Measurements from ENCODE around the gene OBSCN. TPM values are rescaled to one million over a fixed set of nuclear protein-coding genes. Genes with fewer than 3 reads are reported as not detected.
"Not testable (repeated sequence)": the region's sequence is repeated elsewhere in the genome, so short reads cannot be mapped to it uniquely, and the experiment has no call there.

OBSCN gene
- total and polyA plus RNA-seq, 7 donors: 0.92 to 21.0 (median 13.1) TPM

- H3K9me3 ChIP-seq: peaks cover 6 to 26% (median 17%) of the 10 kb centered on the region in 4 donors
- TF ChIP-seq POLR2A (IDR thresholded peaks at IDR 0.05): no peak
- TF ChIP-seq, protein P1, sequence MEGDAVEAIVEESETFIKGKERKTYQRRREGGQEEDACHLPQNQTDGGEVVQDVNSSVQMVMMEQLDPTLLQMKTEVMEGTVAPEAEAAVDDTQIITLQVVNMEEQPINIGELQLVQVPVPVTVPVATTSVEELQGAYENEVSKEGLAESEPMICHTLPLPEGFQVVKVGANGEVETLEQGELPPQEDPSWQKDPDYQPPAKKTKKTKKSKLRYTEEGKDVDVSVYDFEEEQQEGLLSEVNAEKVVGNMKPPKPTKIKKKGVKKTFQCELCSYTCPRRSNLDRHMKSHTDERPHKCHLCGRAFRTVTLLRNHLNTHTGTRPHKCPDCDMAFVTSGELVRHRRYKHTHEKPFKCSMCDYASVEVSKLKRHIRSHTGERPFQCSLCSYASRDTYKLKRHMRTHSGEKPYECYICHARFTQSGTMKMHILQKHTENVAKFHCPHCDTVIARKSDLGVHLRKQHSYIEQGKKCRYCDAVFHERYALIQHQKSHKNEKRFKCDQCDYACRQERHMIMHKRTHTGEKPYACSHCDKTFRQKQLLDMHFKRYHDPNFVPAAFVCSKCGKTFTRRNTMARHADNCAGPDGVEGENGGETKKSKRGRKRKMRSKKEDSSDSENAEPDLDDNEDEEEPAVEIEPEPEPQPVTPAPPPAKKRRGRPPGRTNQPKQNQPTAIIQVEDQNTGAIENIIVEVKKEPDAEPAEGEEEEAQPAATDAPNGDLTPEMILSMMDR (IDR thresholded peaks at IDR 0.05): no peak
- WGBS, 2 donors: 88% methylated on average over 13 of the region's 13 CpGs
- peaks cover 0 to 5% (median 2%) of the 10 kb centered on the region in 4 donors for H3K36me3 ChIP-seq
- H3K27me3 ChIP-seq: no peaks in the 10 kb centered on the region
- H3K27ac ChIP-seq: no peak overlapping the region
- H3K4me1 ChIP-seq: no peaks in the 10 kb centered on the region
- no peak overlapping the region for H3K4me3 ChIP-seq
- intact Hi-C loops (cut with DNase I): loop anchor here (10.0 kb wide), 1 partner anchor 84 kb away; no protein-coding TSS in a partner anchor
- DNase-seq: no peak
Observed at GRCh38 chr1:228240411-228241240, 32.8 kb downstream of the OBSCN start.

DNA sequence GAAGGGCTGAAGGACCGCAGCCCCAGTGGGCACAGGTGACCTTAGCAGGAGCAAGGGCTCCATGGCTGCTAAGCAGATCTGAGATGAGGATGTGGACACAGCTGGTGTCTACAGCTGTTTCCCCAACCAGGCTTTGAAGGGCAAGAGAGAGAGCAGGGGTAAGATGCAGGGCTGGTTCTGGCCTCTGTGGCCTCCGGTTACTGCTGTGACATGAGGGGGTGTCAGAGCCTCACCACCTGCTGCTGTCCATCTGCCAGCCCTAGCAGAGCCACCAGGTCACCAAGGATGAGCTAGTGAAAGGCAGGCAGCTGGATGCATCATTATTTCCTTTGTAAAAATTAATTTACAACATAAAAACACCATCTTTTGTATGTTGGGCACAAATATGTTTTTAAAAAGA lies 33.4 kb downstream of the OBSCN start:
- intact Hi-C loops (cut with DNase I): loop anchor here (10.0 kb wide), 1 partner anchor 84 kb away; no protein-coding TSS in a partner anchor
- TF ChIP-seq, protein P1 (IDR thresholded peaks at IDR 0.05): no peak
- no peak for TF ChIP-seq EP300 (IDR thresholded peaks at IDR 0.05)
- no peak for TF ChIP-seq POLR2A (IDR thresholded peaks at IDR 0.05)
- no peak for TF ChIP-seq POLR2AphosphoS5 (IDR thresholded peaks at IDR 0.05)
- Histone ChIP-seq H3K4me1 (no peaks in the 10 kb centered on the region), H3K36me3 (peaks cover 0 to 9% (median 2%) of the 10 kb centered on the region in 4 donors), H3K4me3 (no peak overlapping the region), H3K27me3 (no peaks in the 10 kb centered on the region), H3K9me3 (peaks cover 6 to 32% (median 19%) of the 10 kb centered on the region in 4 donors), H3K27ac (no peak overlapping the region)
- whole genome bisulfite sequencing, 2 donors: 94 to 96% methylated on average over 2 of the region's 2 CpGs
- no peak for DNase-seq

GRCh38 chr1:228242409-228242808 lies 34.6 kb downstream of the OBSCN start:
- H3K36me3 ChIP-seq: peaks cover 0 to 9% (median 2%) of the 10 kb centered on the region in 4 donors
- no peak overlapping the region for H3K27ac ChIP-seq
- no peaks in the 10 kb centered on the region for H3K27me3 ChIP-seq
- TF ChIP-seq, protein P1 (IDR thresholded peaks at IDR 0.05): no peak
- TF ChIP-seq POLR2A (IDR thresholded peaks at IDR 0.05) (no peak), POLR2AphosphoS5 (IDR thresholded peaks at IDR 0.05) (no peak), EP300 (IDR thresholded peaks at IDR 0.05) (no peak)
- H3K4me1 ChIP-seq: no peaks in the 10 kb centered on the region
- no peak for DNase-seq
- H3K9me3 ChIP-seq: peaks cover 6 to 37% (median 21%) of the 10 kb centered on the region in 4 donors
- no peak overlapping the region for H3K4me3 ChIP-seq
- intact Hi-C loops (cut with DNase I): loop anchor here (10.0 kb wide), 1 partner anchor 82 kb away; no protein-coding TSS in a partner anchor

DNA sequence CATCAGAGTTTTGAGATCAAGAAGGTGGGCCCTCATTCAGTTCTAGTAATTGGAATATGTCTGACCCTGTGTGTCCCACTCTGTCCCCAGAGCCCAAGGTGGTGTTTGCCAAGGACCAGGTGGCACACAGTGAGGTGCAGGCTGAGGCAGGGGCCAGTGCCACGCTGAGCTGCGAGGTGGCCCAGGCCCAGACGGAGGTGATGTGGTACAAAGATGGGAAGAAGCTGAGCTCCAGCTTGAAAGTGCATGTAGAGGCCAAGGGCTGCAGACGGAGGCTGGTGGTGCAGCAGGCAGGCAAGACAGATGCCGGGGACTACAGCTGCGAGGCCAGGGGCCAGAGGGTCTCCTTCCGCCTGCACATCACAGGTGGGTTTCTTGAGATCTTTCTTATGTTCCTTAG lies 35.2 kb downstream of the OBSCN start:
- no peak for DNase-seq
- Histone ChIP-seq H3K4me1 (no peaks in the 10 kb centered on the region), H3K27me3 (no peaks in the 10 kb centered on the region), H3K27ac (no peak overlapping the region), H3K4me3 (no peak overlapping the region), H3K9me3 (peaks cover 6 to 37% (median 21%) of the 10 kb centered on the region in 4 donors), H3K36me3 (peaks cover 0 to 9% (median 2%) of the 10 kb centered on the region in 4 donors)
- TF ChIP-seq EP300 (IDR thresholded peaks at IDR 0.05) (no peak), POLR2AphosphoS5 (IDR thresholded peaks at IDR 0.05) (no peak), POLR2A (IDR thresholded peaks at IDR 0.05) (no peak)
- TF ChIP-seq, protein P1 (IDR thresholded peaks at IDR 0.05): no peak
- 97 to 98% methylated on average over 7 of the region's 7 CpGs for WGBS, 2 donors
- intact Hi-C loops (cut with DNase I): loop anchor here (10.0 kb wide), 1 partner anchor 82 kb away; no protein-coding TSS in a partner anchor

DNA sequence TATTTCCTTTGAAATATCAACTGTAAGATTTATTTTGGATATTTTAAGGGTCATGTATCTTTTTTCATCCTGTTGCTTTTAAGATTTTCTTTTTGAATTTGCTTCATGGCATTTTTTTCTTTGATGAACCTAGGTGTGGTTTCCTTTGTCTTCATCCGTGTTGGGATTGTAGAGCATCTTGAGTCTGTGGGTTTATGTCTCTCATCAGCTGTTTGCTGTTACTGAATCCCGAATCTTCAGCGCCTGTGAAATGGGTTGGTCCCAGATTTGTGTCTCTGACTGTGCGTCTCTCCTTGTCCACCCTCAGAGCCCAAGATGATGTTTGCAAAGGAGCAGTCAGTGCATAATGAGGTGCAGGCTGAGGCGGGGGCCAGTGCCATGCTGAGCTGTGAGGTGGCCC lies 36.1 kb downstream of the OBSCN start:
- not testable (repeated sequence) for H3K27me3 ChIP-seq, H3K27ac ChIP-seq, H3K4me1 ChIP-seq, DNase-seq, H3K4me3 ChIP-seq, H3K36me3 ChIP-seq
- intact Hi-C loops (cut with DNase I): loop anchor here (10.0 kb wide), 1 partner anchor 81 kb away; no protein-coding TSS in a partner anchor
- whole genome bisulfite sequencing, 2 donors: 86 to 95% methylated on average over 5 of the region's 5 CpGs
- peaks cover 6 to 37% (median 21%) of the 10 kb centered on the region in 4 donors for H3K9me3 ChIP-seq

Data from sigmoid colon (tissue), 7 donors.